Lung (tissue), 12 donors: Measurements from ENCODE around the gene COL4A1. TPM values are rescaled to one million over a fixed set of nuclear protein-coding genes. Genes with fewer than 3 reads are reported as not detected.

Experiments used
- ATAC-seq: fragments of 200-7000 bp; cut with Tn5 transposase; one replicate; pipeline ENCODE4 v1.9.1; 2020; ENCODE audit warnings: moderate number of reproducible peaks; ENCODE audit not compliant: insufficient read depth, low FRiP score
- DNase-seq, 3 donors: peaks; one replicate each; pipeline ENCODE4 v3.0.0-alpha.2; 2013 to 2017
- H3K27ac ChIP-seq, 2 donors: one replicate each; pipeline ENCODE4 v1.5.1; 2013; ENCODE audit warnings: mild to moderate bottlenecking in 2 of 2, moderate library complexity in 2 of 2, control low read depth in 1 of 2, inconsistent platforms in 1 of 2, low read depth in 1 of 2, low read length in 1 of 2
- H3K27me3 ChIP-seq, 3 donors: one replicate each; pipeline ENCODE4 v1.5.1; 2013; ENCODE audit warnings: low read length in 2 of 3; ENCODE audit not compliant: control insufficient read depth in 3 of 3, insufficient read depth in 3 of 3
- H3K36me3 ChIP-seq, 4 donors: one replicate each; pipeline ENCODE4 v1.5.1; 2013; ENCODE audit warnings: low read length in 4 of 4, mild to moderate bottlenecking in 1 of 4, moderate library complexity in 1 of 4; ENCODE audit not compliant: control insufficient read depth in 4 of 4, insufficient read depth in 4 of 4
- H3K4me1 ChIP-seq, 5 donors: one replicate each; pipeline ENCODE4 v1.5.1; 2013; ENCODE audit warnings: low read length in 5 of 5, mild to moderate bottlenecking in 2 of 5, moderate library complexity in 1 of 5; ENCODE audit not compliant: control insufficient read depth in 5 of 5, insufficient read depth in 5 of 5
- H3K4me3 ChIP-seq: one replicate; pipeline ENCODE4 v1.5.1; 2013; ENCODE audit warnings: mild to moderate bottlenecking, control low read depth, moderate library complexity
- H3K9ac ChIP-seq, 2 donors: one replicate each; pipeline ENCODE4 v1.5.1; 2013; ENCODE audit warnings: low read length in 2 of 2, control low read depth in 1 of 2; ENCODE audit not compliant: insufficient read depth in 1 of 2
- H3K9me3 ChIP-seq, 4 donors: one replicate each; pipeline ENCODE4 v1.5.1; 2013; ENCODE audit warnings: low read length in 3 of 4, mild to moderate bottlenecking in 1 of 4, moderate library complexity in 1 of 4; ENCODE audit not compliant: control insufficient read depth in 4 of 4, insufficient read depth in 3 of 4
- CTCF ChIP-seq: IDR thresholded peaks from 2 replicates; pipeline ENCODE4 v1.5.1; 2012; ENCODE audit warnings: mild to moderate bottlenecking; ENCODE audit errors: control extremely low read depth, extremely low read depth
- WGBS, 2 donors: extraction: QIAGEN DNeasy Blood & Tissue Kit; methylation state at CpG; one replicate each; pipeline ENCODE4 v1.1.7; 2013; 5-methylcytosine and 5-hydroxymethylcytosine counted together
- polyA plus RNA-seq, 2 donors: library from polyadenylated mRNA; stranded (reverse); fragments of 200-250 nt; gene quantifications; one replicate each; pipeline ENCODE4 v1.2.1, GENCODE V29; 2013
- total RNA-seq, 2 donors: library from RNA; depleted of rRNA in 1 of 2; stranded (reverse); fragments of >200 nt in 1 of 2; gene quantifications; one replicate each; pipeline ENCODE4 v1.2.1, GENCODE V29; 2014 to 2021
- donor health status: control.
- donor health status: control.
- donor health status: Bipolar disorder and iron deficiency.
- donor health status: healthy.
- donor health status: DM: yes; HTN: yes; CAD: no.

The COL4A1 gene
- total and polyA plus RNA-seq, 4 donors, result 114 to 1,051 (median 318) TPM

GRCh38 chr13:110318920-110319319 is 12.0 kb upstream of the COL4A1 start:
- TF ChIP-seq CTCF, result no peak
- Histone ChIP-seq H3K4me1 (peaks cover 13 to 36% (median 20%) of the 10 kb centered on the region in 5 donors), H3K9ac (no peak overlapping the region), H3K4me3 (no peak overlapping the region), H3K9me3 (peaks cover 0 to 2% (median 0%) of the 10 kb centered on the region in 4 donors), H3K27ac (peak overlapping the region in 1 of 2 donors; percentile 62), H3K36me3 (peaks cover 0 to 6% (median 5%) of the 10 kb centered on the region in 4 donors), H3K27me3 (peaks cover 0 to 4% (median 0%) of the 10 kb centered on the region in 3 donors)
- 73 to 74% methylated on average over 7 of the region's 7 CpGs for WGBS, 2 donors
- ATAC-seq (no peak), DNase-seq (no peak)

GRCh38 chr13:110317496-110318195 is 10.7 kb upstream of the COL4A1 start:
- H3K4me1 ChIP-seq, result peaks cover 7 to 33% (median 13%) of the 10 kb centered on the region in 5 donors
- WGBS, 2 donors, result 70% methylated on average over 13 of the region's 13 CpGs
- H3K27ac ChIP-seq, result no peak overlapping the region
- TF ChIP-seq CTCF, result no peak
- no peak overlapping the region for H3K9ac ChIP-seq
- H3K27me3 ChIP-seq, result peaks cover 0 to 4% (median 0%) of the 10 kb centered on the region in 3 donors
- ATAC-seq (no peak), DNase-seq (no peak)
- H3K36me3 ChIP-seq, result peaks cover 0 to 6% (median 5%) of the 10 kb centered on the region in 4 donors
- no peak overlapping the region for H3K4me3 ChIP-seq
- H3K9me3 ChIP-seq, result peaks cover 0 to 2% (median 0%) of the 10 kb centered on the region in 4 donors

GRCh38 chr13:110317093-110317492 is 10.1 kb upstream of the COL4A1 start:
- WGBS, 2 donors, result 88 to 96% methylated on average over 5 of the region's 5 CpGs
- TF ChIP-seq CTCF, result no peak
- Histone ChIP-seq H3K27ac (no peak overlapping the region), H3K36me3 (peaks cover 0 to 6% (median 5%) of the 10 kb centered on the region in 4 donors), H3K9me3 (peaks cover 0 to 2% (median 0%) of the 10 kb centered on the region in 4 donors), H3K9ac (no peak overlapping the region), H3K4me1 (peaks cover 7 to 34% (median 13%) of the 10 kb centered on the region in 5 donors), H3K4me3 (no peak overlapping the region), H3K27me3 (peaks cover 0 to 4% (median 0%) of the 10 kb centered on the region in 3 donors)
- no peak for ATAC-seq
- DNase-seq, result no peak
